Measurements from ENCODE around the gene AKR1C2. TPM values are rescaled to one million over a fixed set of nuclear protein-coding genes. Genes with fewer than 3 reads are reported as not detected.
"Not testable (repeated sequence)": the region's sequence is repeated elsewhere in the genome, so short reads cannot be mapped to it uniquely, and the experiment has no call there.

The AKR1C2 gene
- total and polyA plus RNA-seq, 9 donors, result 2.0 to 24.5 (median 14.0) TPM

GRCh38 chr10:5036511-5036910, 32.9 kb upstream of the AKR1C2 start:
- Histone ChIP-seq H3K36me3 (no peaks in the 10 kb centered on the region), H3K4me1 (ENCODE audit: insufficient read depth) (peaks cover 4% of the 10 kb centered on the region), H3K27ac (no peak overlapping the region), H3K9me3 (no peaks in the 10 kb centered on the region), H3K27me3 (no peaks in the 10 kb centered on the region), H3K4me3 (no peak overlapping the region)
- TF ChIP-seq POLR2A (IDR thresholded peaks at IDR 0.05) (no peak), EP300 (IDR thresholded peaks at IDR 0.05) (no peak), CTCF (IDR thresholded peaks at IDR 0.05) (no peak)
- intact Hi-C loops (cut with DNase I), result no loop called here
- WGBS, 3 donors, result 55 to 64% (median 63%) methylated on average over 2 of the region's 2 CpGs
- DNase-seq, result no peak

GRCh38 chr10:5035356-5035755, 31.7 kb upstream of the AKR1C2 start:
- no peak for DNase-seq
- no peak overlapping the region for H3K4me3 ChIP-seq
- TF ChIP-seq CTCF (IDR thresholded peaks at IDR 0.05) (no peak), EP300 (IDR thresholded peaks at IDR 0.05) (no peak), POLR2A (IDR thresholded peaks at IDR 0.05) (no peak)
- intact Hi-C loops (cut with DNase I), result no loop called here
- 86 to 94% (median 92%) methylated on average over 10 of the region's 10 CpGs for WGBS, 3 donors
- H3K36me3 ChIP-seq, result no peaks in the 10 kb centered on the region
- H3K4me1 ChIP-seq (ENCODE audit: insufficient read depth), result no peaks in the 10 kb centered on the region
- H3K27me3 ChIP-seq, result no peaks in the 10 kb centered on the region
- no peak overlapping the region for H3K27ac ChIP-seq
- H3K9me3 ChIP-seq, result no peaks in the 10 kb centered on the region

GRCh38 chr10:5034588-5034987, 30.9 kb upstream of the AKR1C2 start:
- H3K9me3 ChIP-seq, result no peaks in the 10 kb centered on the region
- TF ChIP-seq CTCF (IDR thresholded peaks at IDR 0.05) (no peak), POLR2A (IDR thresholded peaks at IDR 0.05) (no peak), EP300 (IDR thresholded peaks at IDR 0.05) (no peak)
- intact Hi-C loops (cut with DNase I), result no loop called here
- H3K36me3 ChIP-seq, result no peaks in the 10 kb centered on the region
- DNase-seq, result no peak
- H3K27me3 ChIP-seq, result no peaks in the 10 kb centered on the region
- H3K4me3 ChIP-seq, result no peak overlapping the region
- H3K27ac ChIP-seq, result no peak overlapping the region
- no peaks in the 10 kb centered on the region for H3K4me1 ChIP-seq (ENCODE audit: insufficient read depth)

GRCh38 chr10:5033061-5033778, 29.6 kb upstream of the AKR1C2 start:
- no peak for DNase-seq
- no peaks in the 10 kb centered on the region for H3K4me1 ChIP-seq (ENCODE audit: insufficient read depth)
- WGBS, 3 donors, result 45 to 61% (median 48%) methylated on average over 2 of the region's 2 CpGs
- H3K27ac ChIP-seq, result no peak overlapping the region
- H3K36me3 ChIP-seq, result no peaks in the 10 kb centered on the region
- H3K4me3 ChIP-seq, result no peak overlapping the region
- TF ChIP-seq POLR2A (IDR thresholded peaks at IDR 0.05) (no peak), CTCF (IDR thresholded peaks at IDR 0.05) (no peak), EP300 (IDR thresholded peaks at IDR 0.05) (no peak)
- H3K9me3 ChIP-seq, result no peaks in the 10 kb centered on the region
- intact Hi-C loops (cut with DNase I), result no loop called here
- no peaks in the 10 kb centered on the region for H3K27me3 ChIP-seq

- not testable (repeated sequence) for H3K9me3 ChIP-seq
Observed at GRCh38 chr10:5032444-5032843, 28.8 kb upstream of the AKR1C2 start.

GRCh38 chr10:5031588-5031987, 27.9 kb upstream of the AKR1C2 start:
- WGBS, 3 donors, result 71 to 76% (median 73%) methylated on average over 4 of the region's 4 CpGs

More at GRCh38 chr10:5032444-5032843, 28.8 kb upstream of the AKR1C2 start:
- H3K4me3 ChIP-seq; DNase-seq; H3K36me3 ChIP-seq; H3K27me3 ChIP-seq; H3K4me1 ChIP-seq (ENCODE audit: insufficient read depth); H3K27ac ChIP-seq; intact Hi-C loops (cut with DNase I): not testable (repeated sequence)
- WGBS, 3 donors, result 89 to 94% (median 89%) methylated on average over 22 of the region's 22 CpGs

More at GRCh38 chr10:5031588-5031987, 27.9 kb upstream of the AKR1C2 start:
- H3K9me3 ChIP-seq; H3K27me3 ChIP-seq; H3K4me3 ChIP-seq; H3K27ac ChIP-seq; intact Hi-C loops (cut with DNase I); DNase-seq; H3K36me3 ChIP-seq; H3K4me1 ChIP-seq (ENCODE audit: insufficient read depth): not testable (repeated sequence)
